GM19397 (cell line): ENCODE data around the gene MAP3K10.

Experiments
- ATAC-seq: cut with Tn5 transposase; IDR thresholded peaks from one replicate; pipeline ENCODE4 v1.9.1; 2021; ENCODE audit warnings: mild to moderate bottlenecking, moderate library complexity; ENCODE audit not compliant: unreplicated experiment

Gene MAP3K10

GRCh38 chr19:40232949-40233810 lies 42.0 kb downstream of the MAP3K10 start:
- no peak for ATAC-seq

DNA sequence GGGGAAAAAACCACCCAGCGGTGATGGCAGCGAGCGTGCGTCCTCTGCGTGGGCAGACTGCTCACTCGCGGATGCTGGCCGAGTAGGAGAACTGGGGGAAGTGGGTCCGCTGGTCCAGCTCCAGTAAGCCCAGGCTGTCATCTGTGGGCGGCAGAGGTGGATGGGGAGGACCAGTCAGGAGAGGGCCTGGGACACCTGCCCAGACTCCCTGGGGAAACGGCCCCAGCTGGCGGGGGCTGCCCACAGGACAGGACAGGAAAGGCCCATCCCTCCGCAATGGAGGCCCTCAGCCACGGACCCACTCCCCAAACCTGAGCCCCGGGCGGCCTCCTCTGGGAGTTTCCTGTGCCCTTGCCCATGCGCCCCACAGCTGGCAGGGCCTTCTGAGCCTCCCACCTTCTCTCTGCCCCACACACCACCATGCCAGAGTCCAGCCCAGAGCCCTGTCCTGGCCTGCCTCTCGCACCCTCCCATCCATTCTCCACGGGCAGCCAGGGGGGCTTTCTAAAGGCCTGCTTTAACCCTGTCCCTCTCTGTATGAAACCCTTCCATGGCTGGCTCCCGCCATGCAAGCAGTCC lies 42.7 kb downstream of the MAP3K10 start:
- ATAC-seq: no peak

- ATAC-seq: no peak
Observed at GRCh38 chr19:40234429-40235237, 43.4 kb downstream of the MAP3K10 start.

- ATAC-seq: no peak
Observed at GRCh38 chr19:40235238-40236025, 44.2 kb downstream of the MAP3K10 start.

DNA sequence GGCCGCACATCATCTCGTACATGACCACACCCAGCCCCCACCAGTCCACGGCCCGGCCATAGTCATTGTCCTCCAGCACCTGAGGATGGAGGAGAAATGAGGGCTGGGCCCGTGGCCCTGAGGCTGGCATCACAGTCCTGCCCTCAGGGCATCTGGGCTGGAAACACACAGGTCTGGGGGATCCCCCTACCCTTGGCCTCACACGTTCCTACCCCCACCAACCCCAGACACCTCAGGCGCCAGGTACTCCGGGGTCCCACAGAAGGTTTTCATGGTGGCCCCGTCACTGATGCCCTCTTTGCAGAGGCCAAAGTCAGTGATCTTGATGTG lies 44.8 kb downstream of the MAP3K10 start:
- no peak for ATAC-seq

DNA sequence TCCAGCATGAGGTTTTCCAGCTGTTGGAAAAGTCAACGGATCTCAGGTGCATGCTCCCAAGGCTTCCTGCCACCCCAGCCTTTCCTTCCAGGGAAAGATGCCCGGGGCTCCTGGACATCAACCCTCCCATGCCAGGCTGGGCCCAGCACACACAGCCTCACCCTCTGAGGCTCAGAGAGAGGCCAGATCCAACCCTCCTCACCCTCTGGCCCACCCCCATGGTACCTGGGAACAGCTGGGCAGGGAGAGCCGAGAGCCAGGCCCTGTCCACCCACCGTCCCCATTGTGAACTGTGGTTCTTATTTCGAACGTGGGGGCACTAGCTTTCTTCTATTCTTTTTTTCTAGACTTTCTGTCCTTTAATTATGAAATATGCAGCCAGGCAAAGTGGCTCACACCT lies 45.1 kb downstream of the MAP3K10 start:
- ATAC-seq: no peak

DNA sequence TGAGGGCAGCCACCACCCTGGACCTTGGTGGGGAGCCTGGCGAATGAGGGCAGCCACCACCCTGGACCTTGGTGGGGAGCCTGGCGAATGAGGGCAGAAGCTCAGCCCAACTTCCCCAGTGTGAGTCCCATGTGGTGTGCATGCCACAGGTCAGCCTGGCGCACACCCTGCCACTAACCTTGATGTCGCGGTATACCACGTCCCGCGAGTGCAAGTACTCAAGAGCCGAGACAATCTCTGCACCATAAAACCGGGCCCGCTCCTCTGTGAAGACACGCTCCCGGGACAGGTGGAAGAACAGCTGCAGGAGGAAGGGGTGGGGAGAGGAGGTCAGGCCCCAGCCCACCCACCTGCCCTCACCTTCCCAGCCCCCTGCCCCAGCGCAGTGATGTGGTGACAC lies 46.6 kb downstream of the MAP3K10 start:
- no peak for ATAC-seq

DNA sequence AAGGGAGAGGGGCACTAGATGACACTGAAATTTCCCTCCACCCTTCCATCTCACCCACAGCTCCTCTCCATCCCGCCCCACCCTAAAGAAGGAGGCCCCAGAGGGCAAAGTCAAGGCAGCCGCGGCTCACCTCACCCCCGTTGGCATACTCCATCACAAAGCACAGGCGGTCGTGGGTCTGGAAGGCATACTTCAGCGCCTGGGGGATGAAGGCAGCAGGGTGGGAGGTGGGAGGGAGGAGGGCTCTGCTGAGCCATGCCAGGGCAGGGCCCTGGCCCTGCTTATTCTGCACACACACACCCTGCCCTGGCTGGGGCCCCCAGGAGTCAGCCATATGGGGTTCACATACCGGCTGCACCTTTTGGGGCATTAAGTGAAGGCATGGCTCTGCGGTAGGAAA lies 47.5 kb downstream of the MAP3K10 start:
- no peak for ATAC-seq

DNA sequence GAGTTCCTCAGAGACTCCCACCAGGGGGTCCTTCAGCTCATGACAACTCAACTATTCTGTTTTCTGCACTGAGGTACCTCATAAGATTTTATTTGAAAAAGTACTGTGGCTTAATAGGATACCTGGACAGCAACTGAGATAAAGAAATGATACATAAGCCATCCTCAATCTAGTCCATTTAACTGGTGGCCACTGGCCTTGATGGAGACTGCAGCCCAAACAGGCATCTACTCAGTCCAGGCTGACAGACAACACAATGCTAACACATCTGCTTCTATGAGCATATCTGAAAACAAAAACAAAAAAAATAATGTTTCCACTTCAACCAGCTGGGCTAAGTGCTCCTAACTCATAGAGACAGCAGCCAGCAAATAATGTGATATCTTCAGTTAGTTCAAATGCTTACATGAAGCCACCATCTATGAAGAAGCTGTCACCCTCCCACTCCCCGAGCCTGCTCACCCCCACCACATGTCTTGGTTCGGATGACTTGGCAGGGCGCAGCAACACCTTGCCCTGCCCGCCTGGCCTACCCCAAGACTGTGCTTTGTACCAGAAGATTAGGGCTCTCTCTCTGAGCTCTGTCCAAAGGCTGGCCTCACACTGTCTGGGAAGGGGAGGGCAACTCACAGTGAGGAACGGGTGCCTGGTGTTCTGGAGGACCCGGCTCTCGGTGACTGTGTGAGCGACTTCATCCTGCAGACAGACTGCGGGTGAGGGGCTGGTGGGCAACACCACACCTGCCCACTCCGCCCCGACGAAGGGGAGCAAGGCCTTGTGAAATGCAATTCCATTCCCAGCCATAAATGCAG lies 48.4 kb downstream of the MAP3K10 start:
- ATAC-seq: no peak

- no peak for ATAC-seq
Observed at GRCh38 chr19:40240332-40240731, 49.1 kb downstream of the MAP3K10 start.

DNA sequence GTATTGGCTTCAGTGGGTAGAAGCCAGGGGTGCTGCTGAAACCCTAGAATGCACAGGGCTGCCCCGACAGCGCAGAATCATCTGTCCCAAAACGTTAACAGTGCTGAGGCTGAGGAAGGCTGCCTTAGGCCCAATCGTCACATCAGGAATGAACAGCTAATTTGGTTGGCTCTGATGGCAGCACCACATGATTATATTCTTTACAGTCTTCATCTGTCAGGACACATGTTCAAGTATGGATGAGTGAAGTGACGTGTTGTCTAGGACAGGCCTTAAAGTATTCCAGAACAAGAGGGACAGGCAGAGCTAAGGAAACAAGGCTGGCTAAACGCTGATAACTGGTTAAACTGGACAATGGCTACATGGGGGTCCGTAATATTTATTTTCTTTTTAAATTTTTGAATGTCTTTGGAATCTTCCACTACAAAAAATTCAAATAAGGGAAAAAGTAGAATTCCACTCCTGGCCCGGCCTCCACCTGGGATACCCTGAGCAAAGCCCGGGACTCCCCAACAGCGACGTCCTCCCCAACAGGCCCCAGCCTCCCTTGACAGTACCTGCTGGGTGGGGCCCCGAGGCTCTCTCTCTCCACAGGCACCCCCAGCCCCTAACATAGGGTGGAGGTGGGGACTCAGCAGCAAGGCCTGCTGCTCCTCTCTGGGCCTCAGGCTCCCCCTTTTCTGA lies 50.0 kb downstream of the MAP3K10 start:
- ATAC-seq: no peak

DNA sequence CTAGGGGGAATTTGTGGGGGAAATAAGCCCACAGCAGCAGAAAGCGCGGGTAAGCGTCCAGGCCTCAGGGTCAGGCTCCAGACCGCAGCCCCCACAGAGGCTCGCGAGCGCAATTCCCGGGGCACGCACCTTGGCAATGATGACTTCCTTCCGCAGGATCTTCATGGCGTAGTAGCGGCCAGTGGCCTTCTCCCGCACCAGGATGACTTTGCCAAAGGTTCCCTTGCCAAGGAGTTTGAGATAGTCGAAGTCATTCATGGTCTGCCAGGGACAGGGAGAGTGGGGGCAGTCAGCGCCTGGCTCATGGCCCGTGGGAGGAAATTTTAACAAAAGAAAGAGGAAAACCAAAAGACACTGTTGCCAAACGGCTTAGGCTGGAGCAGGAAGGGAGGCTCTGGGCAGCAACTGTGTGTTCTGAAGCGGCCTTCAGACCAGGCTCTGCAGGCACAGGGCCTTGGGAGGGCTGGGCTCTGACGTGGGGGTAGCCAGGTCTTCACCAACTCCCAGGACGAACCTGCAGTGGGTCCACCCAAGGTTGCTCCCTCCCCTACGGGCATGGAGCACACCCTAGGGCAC lies 50.7 kb downstream of the MAP3K10 start:
- no peak for ATAC-seq

DNA sequence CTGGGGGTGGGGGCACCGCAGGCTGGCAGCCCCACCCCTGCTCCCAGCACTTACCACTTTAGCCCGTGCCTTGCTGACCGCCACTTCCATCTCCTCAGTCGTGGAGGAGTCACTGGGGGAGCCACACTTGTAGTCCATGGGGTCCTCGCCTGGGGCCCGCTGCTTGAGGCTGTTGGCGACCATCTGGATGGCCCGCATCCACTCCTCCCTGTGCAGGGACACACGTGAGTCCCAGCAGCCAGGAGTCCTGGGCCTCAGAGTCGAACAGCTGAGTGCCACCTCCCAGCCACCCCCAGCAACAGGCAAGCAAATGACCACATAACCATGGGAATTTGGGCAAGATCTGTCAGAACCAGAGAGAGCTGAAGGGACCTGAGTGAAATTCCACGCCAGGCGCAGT lies 51.3 kb downstream of the MAP3K10 start:
- ATAC-seq: no peak

DNA sequence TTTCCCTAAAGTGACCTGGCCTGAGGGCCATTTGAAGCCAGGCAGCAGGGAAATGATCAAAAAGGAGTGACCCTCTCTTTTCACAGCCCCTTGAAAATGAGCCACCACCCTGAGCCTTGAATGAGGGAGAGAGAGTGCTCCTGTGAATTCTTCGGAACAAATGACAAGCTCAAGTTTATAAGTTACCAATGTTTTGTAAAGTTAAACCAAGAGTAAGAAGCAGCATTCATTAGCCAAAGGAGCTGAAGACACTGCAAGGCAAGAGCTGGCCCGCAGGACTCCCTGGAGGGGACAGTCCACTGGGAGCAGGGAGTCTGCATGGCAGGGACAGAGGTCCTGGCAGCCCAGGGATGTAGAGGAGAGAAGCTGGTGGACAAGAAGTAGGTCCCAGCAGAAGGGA lies 52.0 kb downstream of the MAP3K10 start:
- ATAC-seq: no peak

DNA sequence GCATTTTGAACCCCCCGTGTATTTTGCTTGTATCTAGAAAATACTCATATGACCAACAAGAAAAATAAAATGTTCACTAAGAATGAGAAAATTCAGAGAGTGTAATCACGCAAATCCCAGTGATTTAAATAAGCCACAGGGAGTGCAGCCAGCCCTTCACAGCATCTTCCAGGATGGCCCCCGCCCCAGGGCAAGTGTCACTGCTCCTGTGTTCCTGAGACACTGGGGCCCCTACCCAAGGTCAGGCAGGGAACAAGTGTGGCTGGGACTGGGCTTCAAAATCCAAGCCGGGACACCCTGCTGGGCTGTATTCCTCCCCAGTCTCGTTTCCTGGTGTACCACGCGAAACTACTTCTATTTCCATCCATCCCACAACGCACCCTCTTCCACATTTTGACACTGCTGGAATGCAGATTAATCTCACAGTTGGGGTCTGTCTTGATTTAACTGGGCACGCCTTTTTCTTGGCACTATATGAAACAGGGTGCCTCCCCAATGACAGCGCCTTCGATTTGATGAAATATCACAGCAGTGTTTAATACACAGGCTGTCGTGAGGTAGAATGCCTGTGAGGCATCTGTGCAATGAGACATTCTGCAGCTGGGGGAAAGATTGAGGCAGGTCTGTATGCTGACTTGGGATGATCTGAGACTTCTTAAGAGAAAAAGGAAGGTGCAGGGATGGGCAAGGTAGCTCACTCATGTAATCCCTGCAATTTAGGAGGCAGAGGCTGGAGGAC lies 53.5 kb downstream of the MAP3K10 start:
- ATAC-seq: no peak

- ATAC-seq: no peak
Observed at GRCh38 chr19:40245506-40246128, 54.4 kb downstream of the MAP3K10 start.

DNA sequence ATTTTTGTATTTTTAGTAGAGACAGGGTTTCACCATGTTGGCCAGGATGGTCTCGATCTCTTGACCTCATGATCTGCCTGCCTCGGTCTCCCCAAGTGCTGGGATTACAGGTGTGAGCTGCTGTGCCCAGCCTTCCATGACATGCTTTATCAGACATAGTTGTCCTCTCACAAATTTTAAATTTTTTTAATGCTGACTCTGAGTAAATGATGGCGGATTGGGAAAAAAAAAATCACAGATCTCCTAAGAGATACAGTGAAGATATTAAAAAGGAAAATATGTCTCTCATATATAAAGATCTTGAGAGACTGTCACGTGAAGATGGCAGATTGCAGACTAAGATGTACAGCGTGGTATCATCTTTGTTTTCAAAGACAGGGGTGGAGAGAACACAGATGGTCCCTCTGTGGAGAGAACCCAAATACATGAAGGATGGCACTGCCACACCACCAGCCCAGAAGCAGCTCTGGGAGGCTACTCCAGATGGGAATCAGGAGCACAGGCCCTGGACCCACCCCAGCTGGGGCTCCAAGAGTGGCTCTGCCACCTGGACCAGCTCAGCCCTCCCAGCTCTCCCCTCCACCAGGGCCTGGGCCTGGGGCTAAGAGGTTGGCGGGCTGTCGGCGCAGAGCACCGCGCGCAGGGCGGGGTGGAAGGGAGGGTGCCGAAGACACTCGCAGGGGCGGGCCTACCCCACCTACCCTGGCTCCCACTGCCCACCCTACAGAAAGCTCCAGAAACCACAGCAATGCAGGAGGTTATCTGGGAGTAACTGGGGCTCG lies 55.3 kb downstream of the MAP3K10 start:
- ATAC-seq: no peak
